ENCODE measurements around the gene RPS18.
A peak's percentile ranks its signal among the peaks of the same experiment; 100 is the strongest.

The RPS18 gene

GRCh38 chr6:33292996-33293682 lies 21.3 kb downstream of the RPS18 start:
- DNase-seq = no peak

- DNase-seq = no peak
Measured at GRCh38 chr6:33294086-33294823, 22.4 kb downstream of the RPS18 start.

GRCh38 chr6:33295621-33296369 lies 23.9 kb downstream of the RPS18 start:
- no peak for DNase-seq

GRCh38 chr6:33296797-33297405 lies 25.0 kb downstream of the RPS18 start:
- DNase-seq = no peak

- DNase-seq = no peak
Measured at GRCh38 chr6:33297406-33297955, 25.6 kb downstream of the RPS18 start.

GRCh38 chr6:33297956-33298772 lies 26.3 kb downstream of the RPS18 start:
- DNase-seq = peak; percentile 76 to 78

GRCh38 chr6:33298773-33299236 lies 26.9 kb downstream of the RPS18 start, which contains the start of gene RGL2:
Gene RGL2 (minus strand): TSS chr6:33298942. CDS start chr6:33298610, 332 bp downstream.
- DNase-seq = no peak

- peak; percentile 95 to 96 for DNase-seq
Measured at GRCh38 chr6:33299237-33299944, 27.5 kb downstream of the RPS18 start.

GRCh38 chr6:33301877-33302276 lies 30.0 kb downstream of the RPS18 start:
- DNase-seq = no peak

- no peak for DNase-seq
Measured at GRCh38 chr6:33304216-33304615, 32.3 kb downstream of the RPS18 start.

GRCh38 chr6:33305052-33305451 lies 33.2 kb downstream of the RPS18 start:
- no peak for DNase-seq

GRCh38 chr6:33306356-33306755 lies 34.5 kb downstream of the RPS18 start:
- no peak for DNase-seq

GRCh38 chr6:33312361-33313104 lies 40.7 kb downstream of the RPS18 start:
- DNase-seq = peak; percentile 79 to 81

- DNase-seq = peak; percentile 66 to 73
Measured at GRCh38 chr6:33313105-33313708, 41.3 kb downstream of the RPS18 start.

GRCh38 chr6:33313709-33314514 lies 42.0 kb downstream of the RPS18 start, which contains the start of gene TAPBP:
Gene TAPBP (minus strand): TSS chr6:33314078. CDS start chr6:33314041, 37 bp downstream.
- DNase-seq = peak; percentile 89

- peak; percentile 69 to 72 for DNase-seq
Measured at GRCh38 chr6:33314515-33314942, 42.7 kb downstream of the RPS18 start.

GRCh38 chr6:33314943-33315792 lies 43.3 kb downstream of the RPS18 start:
- peak; percentile 38 to 46 for DNase-seq
